ENCODE results near the gene SV2B.
A peak's percentile ranks its signal among the peaks of the same experiment; 100 is the strongest.
"Not testable (repeated sequence)": the region's sequence is repeated elsewhere in the genome, so short reads cannot be mapped to it uniquely, and the experiment has no call there.

SV2B gene, protein sequence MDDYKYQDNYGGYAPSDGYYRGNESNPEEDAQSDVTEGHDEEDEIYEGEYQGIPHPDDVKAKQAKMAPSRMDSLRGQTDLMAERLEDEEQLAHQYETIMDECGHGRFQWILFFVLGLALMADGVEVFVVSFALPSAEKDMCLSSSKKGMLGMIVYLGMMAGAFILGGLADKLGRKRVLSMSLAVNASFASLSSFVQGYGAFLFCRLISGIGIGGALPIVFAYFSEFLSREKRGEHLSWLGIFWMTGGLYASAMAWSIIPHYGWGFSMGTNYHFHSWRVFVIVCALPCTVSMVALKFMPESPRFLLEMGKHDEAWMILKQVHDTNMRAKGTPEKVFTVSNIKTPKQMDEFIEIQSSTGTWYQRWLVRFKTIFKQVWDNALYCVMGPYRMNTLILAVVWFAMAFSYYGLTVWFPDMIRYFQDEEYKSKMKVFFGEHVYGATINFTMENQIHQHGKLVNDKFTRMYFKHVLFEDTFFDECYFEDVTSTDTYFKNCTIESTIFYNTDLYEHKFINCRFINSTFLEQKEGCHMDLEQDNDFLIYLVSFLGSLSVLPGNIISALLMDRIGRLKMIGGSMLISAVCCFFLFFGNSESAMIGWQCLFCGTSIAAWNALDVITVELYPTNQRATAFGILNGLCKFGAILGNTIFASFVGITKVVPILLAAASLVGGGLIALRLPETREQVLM

DNA sequence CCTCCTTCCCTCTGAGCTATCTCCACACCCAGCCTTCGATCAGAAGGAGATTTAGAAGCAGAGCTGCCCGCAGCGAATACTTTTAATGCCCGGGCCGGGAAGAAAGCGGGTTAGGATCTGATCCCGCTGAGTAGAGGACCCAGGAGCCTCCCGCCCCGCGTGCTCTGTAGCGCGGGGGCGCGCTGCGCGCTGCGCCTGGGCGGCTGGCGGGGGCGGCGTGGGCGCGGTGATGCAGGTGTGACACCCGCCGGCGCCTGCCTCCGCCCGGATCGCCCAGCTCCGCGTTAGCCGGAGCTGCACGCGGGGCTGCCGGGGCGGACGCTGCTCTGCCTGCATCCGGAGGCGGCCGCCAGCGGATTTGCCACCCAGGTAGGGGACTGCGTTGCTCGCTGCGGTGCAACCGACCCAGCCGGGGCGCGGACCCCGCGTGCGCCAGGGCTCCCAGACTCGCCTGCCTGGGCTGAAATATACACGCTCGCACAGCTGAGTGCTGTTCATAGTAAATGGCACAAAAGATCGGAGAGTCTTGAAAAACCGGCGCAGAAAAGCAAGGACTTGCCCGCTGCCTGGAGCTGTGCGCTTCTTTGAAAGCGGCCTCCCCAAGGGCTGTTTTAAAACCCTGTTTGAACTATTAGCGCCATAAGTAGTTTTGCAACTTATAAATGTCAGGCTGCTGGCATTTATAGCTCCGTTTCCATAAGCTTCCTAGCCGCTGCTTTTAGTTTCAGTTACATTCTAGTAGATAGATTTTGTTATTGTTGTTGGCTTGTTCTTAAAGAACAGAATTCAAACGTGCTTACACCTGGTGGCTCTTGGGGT is at the start of gene SV2B:
Gene SV2B (plus strand): TSS at position 263 of the 819 bp plus-strand sequence. CDS start 126,007 bp downstream, outside the sequence.
- DNase-seq: peak; percentile 3

DNA sequence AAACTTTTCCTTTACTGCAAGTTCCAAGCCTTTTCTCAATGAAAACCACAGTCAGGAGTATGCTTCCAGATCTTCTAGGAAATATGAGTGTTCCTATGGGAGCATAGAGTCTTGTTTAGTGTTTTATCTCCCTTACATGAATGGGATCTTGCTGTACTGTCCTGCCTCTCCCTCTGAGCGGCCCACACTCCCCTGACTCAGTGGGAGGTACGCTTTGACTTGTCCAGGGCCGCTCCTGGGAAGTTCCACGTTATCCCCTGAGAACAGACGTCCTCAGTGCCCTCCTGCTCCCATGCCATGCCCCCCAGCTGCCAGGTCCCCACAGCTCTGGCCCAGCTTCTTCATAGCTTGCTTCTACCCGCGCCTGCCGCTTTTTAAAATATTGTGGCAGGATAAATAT is 48.8 kb upstream of the SV2B start:
- no peak for DNase-seq

DNA sequence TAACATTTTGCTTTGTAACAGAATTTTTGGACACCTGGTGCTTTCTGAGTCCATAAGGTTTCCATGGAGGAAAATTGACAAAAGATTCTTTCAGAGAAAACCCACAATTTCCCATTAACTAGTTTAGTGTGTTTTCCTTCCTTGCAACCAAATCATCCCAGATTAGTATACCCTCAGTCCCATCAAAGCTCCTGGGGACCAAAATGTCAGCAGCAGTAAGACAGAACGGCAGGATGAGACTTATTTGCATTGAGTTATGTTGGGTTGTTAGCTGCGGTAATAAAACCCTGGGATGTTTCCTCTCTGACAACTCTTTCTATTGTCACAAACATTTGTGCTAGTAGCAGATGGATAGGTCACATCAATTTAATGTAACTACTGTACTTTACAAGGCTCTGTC is 45.2 kb upstream of the SV2B start:
- DNase-seq: no peak

DNA sequence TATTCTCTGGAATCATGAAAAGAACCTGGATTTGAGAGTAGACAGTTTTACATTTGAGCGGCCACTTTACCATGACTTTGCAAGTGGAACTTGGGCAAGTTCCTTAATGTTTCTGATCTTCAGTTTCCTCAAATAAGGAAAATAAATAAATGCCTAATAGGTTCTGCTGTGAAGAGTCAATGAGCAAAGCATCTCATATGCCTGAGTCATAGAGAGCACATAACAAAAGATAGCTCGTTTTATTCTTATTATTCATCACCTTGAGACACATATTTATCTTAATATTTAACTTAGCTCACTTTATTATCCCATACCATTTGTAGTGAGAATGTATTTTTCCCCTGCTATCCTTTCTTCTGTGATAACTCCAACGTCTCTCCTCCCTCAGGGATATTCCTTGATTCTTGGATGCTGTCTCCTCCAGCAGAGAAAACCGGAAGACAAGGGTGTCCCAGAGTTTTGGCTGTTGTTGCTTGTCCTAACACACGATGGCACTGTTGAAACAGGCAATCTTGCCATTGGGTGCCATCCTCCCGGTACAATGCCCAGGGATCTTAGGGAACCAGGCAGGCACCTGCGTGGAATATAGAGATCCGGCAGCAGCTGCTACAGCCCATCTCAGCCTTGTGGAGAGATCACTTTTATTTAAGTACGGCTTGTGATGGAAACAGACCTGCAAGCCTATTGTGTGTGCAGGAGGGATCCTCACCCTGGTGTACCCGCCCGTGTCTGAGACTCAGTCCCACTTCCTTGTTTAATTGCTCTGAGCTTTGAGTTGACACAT is 44.3 kb upstream of the SV2B start:
- DNase-seq: peak; percentile 54

DNA sequence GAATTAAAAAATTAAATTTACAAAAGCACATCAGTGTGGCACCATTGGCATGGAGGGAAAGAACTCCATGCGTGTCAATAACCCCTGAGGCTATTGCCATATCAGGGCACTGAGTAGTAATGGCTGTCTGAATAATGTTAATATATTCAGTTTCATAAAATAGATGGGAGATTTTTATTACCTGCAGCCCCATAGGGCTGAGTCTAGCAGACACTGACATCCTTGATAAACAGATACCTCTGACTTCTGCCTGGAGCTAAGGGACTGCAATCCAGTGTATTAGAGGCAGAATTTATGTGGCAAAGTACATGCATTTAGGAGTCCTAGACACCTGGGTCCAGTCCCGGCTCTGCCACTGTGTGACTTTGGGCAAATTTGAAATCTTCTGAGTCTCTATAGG is 38.8 kb upstream of the SV2B start:
- no peak for DNase-seq

DNA sequence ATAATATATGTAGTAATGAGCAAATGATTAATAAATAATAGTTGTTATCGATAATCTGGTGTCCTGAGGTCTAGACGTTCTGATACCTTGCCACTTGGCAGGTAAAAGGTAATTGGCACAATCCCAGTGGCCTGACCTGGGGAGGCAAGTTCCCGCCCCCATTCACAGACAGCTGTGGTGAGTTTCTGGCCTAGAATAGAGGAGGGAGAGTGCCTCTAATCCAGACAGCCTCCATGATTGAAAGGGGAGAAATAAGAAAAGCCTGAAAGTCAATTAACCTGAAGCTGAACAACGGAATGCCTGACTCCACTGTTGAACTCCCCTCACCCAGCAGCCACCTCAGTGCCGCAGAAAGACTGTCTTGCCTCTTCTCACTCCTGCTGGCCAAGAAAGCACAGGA is 38.1 kb upstream of the SV2B start:
- DNase-seq: no peak

DNA sequence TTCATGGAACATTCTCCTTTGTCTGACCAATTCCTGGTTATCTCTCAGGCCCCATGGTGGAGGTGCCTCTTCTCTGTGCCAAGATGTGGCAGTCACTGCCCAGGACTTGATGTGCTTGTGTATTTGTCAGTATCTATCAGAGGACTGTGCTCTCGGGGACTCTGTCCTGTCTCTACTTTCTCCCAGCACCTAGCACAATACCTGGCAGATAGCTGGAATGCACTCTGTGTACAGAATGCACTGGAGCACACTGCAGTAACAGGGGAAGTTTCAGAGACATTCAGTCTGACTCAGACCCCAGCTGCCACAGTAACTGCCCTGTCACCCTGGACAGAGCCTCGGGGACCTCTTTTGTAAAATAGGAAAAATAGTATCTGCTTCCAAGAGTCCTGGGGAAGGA is 34.6 kb upstream of the SV2B start:
- DNase-seq: no peak

DNA sequence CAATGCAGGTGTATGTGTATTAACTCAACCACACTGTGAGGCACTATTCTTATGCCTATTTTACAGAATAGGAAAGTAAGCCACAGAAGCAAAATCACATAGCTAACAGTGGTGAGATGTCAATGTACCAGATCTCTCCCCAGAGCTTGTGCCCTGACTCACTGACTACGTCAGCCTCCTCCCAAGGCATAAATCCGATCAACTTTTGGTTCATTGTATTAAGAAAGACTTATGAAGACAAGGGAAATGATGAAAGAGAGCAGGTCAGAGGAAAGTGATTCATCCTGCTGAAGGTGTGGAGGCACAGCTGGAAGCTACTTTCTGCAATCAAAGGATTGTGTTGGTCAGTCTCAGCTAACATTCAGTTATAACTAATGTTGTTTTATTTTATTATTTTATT is 33.0 kb upstream of the SV2B start:
- DNase-seq: no peak

DNA sequence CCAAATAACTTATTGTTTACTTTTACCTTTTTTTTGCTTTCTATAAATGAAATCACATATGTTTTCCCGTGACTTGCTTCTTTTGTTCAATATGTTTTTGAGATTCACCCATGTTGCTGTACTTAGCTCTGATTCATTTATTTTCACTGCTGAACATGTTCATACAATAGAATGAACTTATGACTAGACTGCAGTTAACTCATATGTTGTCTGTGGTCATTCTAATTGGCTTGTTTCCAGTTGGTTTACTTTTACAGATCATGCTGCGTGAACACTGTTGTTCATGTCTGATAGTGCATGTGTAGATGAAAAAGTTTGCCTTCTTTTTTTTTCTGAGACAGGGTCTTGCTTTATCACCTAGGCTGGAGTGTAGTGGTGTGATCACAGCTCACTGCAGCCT is 31.6 kb upstream of the SV2B start:
- no peak for DNase-seq

DNA sequence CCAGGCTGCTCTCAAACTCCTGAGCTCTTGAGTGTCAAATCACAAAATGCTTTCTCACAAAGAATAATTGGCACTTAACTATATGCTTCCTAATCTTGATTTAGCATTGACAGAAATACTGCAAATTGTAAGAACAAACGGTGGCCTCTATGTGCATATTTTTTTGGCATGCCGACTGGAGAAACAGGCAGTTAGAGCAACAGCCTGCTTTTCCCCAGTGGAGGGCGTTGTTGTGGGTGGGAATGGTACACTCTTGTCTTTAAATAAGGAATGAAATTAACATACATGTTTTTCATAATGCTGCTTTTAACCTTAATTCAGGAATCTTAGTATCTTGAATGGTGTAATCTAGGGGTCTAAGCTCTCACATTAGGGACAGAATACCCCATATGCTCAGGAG is 31.1 kb upstream of the SV2B start:
- DNase-seq: no peak

DNA sequence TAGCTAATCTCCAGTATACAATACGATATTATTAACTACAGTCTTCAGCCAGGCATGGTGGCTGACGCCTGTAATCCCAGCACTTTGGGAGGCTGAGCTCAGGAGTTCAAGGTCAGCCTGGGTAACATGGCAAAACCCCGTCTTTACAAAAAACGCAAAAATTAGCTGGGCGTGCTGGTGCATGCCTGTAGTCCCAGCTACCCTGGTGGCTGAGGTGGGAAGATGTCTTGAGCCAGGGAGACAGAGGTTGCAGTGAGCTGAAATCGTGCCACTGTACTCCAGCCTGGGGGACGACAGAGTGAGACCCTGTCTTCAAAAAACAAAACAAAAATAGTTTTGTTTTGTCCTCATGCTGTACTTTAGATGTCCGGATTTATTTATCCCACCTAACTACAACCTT is 29.2 kb upstream of the SV2B start:
- no peak for DNase-seq

DNA sequence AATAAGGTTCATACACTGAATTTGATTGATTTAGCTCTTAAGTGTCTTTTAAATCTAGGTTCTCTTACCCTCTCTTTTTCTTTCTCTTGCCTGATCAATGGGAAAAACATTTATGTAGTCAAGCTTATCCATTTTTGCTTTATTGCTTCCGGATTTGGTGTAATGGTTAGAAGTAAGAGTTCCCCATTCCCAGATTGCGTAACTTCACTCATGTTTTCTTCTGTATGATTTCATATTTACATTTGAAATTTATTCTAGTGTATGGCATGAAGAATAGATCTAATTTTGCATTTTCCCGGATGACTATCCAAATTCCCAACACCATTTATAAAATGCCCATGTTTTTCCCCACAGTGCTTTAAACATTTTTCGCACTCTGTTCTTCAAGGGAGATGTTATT is 27.9 kb upstream of the SV2B start:
- no peak for DNase-seq

DNA sequence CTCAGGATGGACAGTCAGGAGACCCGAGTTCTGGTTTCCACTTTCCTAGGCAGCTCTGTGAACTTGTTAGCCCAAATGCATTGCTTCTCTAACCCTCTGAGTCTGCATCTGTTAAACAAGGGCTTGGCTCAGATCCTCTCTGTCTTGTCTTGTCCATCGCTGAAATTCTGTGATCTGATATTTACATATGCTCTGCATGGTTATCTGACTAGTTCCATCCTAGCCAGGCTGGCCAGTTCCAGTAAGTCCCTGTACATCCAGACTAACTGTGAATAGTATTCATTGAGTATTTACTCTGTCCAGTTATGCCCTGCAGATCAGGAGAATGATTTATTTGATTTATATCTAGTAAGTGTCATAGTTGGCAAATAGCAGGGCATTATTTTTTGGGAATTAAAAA is 27.0 kb upstream of the SV2B start:
- no peak for DNase-seq

DNA sequence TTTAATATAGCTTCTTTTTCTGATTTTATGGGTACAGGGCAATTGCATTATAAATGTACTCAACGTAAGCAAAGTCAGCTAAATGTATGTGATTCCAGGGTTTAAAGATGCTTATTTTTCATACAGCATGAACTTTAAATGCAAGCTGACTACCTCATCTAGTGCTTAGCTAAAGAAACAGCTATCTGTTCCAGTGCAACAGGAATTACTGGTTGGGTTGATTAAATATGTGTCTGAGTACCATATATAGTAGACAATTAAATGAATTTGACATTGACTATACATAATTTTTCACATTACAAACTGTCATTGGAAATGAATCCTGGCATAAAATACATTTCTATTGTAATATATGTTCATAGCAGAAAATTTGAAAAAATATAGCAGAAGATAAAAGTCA is 26.3 kb upstream of the SV2B start:
- no peak for DNase-seq

DNA sequence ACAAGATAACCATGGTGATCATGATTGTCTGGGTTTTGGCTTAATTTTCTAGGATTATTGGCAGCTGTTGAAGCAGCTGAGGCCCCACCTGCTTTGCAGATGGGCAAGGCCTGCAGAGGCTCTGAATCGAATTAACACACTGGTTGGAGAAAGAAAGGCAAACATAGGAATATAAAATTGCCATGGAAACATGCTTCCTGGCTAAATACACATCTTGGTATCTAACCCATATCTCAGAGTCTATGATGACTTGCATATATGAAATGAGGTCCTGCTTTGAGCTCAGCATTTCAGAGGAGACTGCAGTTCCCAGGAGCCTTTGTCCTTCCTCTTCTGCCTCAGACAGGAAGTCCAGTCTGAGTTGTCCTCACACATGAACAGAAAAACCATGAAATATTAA is 24.3 kb upstream of the SV2B start:
- no peak for DNase-seq

DNA sequence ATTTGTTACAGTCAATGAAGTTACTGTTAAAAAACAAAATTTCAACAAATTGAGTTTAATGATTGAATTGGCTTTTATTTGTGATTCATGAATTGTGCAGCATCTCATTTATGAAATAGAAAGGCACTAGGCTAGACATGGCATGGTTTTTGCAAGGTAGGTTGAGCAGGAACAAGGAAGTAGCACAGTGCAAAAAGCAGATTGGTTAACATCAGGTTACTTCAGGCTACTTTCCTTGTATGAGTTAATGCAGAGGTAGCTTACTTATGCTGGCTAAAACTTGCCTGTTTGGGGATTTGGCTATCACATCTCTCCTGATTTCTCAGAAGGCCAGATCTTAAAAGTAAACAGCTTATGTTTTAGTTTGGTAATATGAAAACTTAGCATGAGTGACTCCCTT is 23.0 kb upstream of the SV2B start:
- no peak for DNase-seq

DNA sequence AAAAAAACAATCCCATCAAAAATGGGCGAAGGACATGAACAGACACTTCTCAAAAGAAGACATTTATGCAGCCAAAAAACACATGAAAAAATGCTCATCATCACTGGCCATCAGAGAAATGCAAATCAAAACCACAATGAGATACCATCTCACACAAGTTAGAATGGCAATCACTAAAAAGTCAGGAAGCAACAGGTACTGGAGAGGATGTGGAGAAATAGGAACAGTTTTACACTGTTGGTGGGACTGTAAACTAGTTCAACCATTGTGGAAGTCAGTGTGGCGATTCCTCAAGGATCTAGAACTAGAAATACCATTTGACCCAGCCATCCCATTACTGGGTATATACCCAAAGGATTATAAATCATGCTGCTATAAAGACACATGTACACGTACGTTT is 6.2 kb upstream of the SV2B start:
- not testable (repeated sequence) for DNase-seq

DNA sequence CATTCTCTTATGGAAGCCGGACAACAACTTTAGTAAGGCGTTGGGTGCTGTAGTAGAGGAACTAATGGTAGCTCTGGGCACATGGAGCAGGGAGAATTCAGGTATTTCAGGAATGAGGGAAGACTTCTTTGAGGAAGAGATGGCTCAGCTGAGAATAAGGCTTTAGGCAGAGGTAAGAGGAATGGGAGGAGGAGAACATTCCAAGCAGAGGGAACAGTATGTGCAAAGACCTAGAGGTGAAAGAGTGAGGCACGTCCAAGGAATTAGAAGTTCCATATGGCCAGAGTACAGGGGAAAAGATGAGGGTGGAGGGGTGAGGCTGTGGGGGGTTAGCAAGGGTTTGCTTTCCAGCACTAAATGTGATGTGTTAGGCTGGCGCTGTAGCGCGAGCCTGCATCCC is 1.6 kb upstream of the SV2B start:
- no peak for DNase-seq

DNA sequence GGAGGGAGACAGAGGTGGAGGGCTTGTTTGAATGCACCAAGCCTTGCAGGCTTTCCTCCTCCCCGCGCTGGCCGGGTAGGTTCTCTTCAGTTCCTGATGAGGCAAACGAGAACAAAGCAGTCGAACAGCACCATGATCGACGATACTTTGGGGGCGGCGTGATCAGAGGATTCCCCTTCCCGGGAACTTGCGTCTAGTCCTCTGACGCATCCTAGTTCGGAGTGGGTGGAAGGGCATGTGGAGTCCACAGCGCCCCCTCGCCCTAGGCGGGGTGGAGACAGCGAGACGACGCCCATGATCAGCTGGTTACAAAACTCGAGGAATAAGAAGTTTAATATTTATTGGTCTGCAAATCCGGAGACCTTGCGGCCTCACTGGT is 452 bp upstream of the SV2B start:
- DNase-seq: peak; percentile 26

DNA sequence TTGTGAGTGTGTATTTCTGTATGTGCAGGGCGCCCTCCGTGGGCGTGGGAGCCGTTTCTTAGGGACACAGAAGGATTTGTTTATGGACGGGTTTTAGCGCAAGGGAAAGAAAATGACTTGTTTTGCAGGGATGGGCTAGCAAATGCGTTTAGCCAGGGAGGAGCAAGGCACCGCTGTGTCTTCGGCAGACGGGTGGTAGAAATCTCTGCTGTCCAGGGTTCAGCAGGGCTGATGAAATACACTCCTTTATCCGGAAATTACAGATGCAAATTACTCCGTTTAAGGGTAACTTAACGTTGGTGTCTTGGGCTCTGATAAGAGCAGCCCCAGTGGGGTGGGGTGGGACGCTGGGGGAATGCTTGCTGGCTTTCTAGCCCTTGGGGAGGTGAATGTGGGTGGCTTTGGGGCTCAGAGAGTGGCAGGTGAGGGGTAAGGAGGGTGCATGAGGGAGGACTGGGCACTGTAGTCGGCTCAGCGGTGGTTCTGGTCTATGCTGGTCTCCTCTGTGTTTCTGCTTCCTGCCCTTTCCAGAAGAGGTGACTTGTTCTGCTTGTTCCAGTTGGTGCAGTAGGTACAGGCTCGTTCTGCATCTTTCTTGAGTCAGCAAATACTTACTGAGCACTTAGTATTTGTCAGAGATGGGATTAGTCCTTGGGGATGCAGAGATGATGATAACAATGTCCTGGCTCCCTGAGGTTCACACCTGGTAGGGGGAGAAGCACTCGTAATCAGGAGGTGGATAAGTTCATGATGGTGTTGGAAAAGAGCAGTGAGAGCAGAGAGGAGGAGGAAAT is 954 bp downstream of the SV2B start:
- DNase-seq: no peak

DNA sequence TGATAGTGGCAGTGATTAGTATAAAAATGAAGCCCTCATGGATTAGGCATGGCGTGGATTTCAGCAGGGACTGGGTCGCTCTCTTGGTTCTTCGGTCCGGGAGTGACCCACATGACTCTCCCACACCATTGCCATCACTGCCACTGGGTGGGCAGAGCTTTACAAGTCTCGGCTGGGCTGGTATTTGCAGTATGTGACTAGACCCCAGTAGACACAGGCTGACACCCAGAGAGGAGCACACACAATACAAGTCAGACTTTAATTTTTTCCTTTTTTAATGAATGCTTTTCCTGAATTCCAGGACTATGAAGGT is 1.5 kb downstream of the SV2B start:
- DNase-seq: no peak
